GM18909 (cell line): ENCODE results near the gene PSKH1.
A peak's percentile ranks its signal among the peaks of the same experiment; 100 is the strongest.

Source experiments
- ATAC-seq: cut with Tn5 transposase; IDR thresholded peaks from one replicate; pipeline ENCODE4 v1.9.1; 2021; ENCODE audit warnings: mild to moderate bottlenecking; ENCODE audit not compliant: unreplicated experiment, poor library complexity

PSKH1 gene

GRCh38 chr16:67864594-67864993 lies 28.5 kb upstream of the PSKH1 start:
- ATAC-seq: no peak

DNA sequence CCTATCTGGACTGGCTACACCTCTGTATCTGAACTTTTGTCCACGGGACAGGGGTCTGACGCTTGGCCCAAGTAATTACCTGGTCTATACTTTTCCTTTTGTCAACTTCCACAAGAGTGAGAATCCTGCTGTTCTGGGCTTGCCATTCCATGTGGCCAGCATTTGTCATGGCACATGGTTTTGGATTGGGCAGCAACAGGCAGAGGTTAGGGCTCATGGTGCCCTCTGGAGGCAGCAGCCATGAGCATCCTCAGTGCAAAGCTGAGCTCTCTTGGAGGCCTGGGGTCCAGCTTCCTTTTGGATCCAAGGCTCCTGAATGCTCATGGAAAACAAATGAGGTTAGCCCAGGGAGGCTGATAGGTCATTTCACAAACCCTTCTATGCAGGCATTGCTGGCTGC lies 27.7 kb upstream of the PSKH1 start:
- ATAC-seq: no peak

GRCh38 chr16:67868290-67868689 lies 24.8 kb upstream of the PSKH1 start:
- ATAC-seq: no peak

GRCh38 chr16:67869653-67870052 lies 23.4 kb upstream of the PSKH1 start:
- no peak for ATAC-seq

DNA sequence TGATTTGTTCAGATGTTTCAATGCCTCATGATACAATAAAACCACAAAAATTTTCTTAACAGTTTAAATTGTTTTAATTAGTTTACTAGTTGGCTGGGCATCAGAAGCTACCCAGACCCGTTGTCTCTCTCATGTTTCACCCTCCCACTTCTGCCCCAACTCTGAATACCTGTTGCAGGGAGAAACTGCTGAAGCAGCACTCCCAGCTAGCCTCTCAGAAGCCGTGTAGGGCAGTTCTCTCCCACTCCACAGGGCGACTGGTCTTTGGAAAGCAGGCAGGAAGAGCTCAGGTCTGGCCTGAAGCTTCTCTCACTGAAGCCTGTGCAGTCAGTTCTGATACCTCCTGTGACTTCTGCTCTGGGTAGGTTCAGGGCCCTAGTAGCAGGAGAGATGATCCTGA lies 21.8 kb upstream of the PSKH1 start:
- no peak for ATAC-seq

DNA sequence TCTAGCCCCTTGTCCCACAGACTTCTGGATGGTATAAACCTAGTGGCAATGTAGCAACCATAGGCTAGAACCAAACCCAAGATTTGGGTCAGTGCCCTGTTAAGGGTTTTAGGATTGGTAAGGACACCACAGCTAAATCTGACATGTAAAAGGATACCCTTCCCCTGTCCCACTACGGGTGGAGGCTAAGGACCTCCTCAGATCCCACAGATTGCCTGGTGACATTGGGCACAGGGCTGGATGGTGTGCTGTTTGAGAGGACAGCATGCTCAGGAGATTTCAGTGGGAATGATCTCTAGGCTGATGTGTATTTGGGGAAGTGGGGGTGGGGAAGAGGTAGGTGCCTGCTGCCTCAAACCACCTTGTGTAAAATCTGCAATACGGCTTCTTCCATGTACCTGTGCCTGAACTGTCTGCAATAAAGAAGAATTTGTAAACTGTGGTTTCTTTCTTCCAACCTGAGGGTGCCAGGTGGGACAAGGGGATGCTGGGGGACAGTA lies 20.9 kb upstream of the PSKH1 start:
- no peak for ATAC-seq

DNA sequence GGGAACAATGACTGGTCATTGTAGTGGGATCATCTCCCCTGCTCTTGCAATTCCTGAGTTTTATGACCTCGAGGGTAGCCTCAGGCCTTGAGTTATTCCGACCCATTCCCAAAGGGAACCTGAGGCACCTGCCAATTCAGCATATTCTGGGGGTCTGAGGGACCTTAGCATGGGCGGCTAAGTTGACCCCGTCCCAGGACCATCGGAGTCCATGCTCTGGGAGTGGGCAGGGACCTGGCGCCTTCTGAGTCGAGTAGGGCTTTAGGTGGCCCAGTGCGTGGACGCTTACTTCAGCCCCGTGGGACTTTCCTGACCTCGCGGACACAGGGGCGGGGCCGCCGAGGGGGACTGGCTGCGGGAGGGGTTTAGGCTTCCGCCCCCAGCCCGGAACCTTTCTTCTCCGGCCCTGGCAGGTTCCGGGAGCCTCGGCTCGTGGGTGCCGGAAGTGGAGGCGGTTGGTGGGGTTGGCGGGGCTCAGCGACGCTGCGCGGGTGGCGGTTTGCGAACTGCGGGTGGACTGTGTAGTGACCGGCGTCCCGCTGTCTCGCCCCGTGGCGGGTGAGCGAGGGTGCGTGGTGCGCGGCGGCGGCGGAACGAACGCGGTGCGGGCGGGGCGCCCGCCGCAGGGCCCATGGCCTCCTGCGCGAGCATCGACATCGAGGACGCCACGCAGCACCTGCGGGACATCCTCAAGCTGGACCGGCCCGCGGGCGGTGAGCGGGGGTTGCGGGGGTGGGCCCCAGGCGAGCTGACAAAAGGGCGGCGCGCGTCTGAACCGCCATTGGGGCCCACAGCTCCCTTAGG lies 20.2 kb upstream of the PSKH1 start, which contains the start of gene EDC4:
Gene EDC4, plus strand, starts transcription at position 422 of the 804 bp plus-strand sequence. Its CDS starts 210 bp downstream, at position 632.
- peak; percentile 81 for ATAC-seq

DNA sequence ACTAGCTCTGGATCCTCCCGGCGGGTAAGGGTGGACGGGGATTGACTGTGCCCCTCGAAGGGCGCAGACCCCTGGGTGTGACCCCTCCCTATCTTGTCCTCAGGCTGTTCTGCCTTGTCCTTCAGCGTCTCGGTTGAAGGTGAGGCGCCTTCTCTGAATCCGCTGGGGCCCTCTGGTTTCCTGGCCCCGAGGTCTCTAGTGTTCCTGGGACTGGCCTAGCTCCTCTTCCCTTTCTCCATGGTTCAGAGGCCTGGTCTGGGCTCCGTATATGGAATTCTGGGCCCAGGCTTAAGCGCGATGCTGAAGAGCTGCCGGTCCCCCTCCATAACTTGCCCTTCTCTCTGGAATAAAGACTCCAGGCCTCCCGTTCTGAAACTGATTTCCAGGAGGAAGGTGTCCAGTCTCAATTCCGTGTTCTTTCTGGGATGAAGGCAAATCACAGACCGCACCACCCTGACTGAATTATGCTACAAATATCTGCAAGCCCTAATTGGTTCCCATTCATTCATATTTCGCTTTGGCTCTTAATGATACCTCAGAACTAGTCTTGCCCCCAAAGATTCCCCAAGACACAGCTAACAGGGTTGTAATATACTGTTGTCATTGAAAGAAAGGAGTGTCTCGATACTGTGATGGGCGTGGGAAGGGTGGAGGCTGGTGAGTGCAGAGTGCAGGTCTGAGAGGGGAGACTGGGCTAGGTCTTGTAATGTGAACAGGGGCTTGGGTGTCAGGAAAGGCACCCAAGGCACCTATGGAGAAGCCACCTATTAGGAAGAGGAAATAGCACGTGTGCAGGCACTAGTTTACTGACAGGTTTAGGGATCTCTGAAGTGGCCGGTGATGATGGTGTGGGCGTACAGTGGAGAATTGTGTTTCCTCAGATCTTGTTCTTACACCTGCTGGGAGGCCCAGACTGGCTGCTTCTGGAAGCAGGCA lies 19.4 kb upstream of the PSKH1 start:
- ATAC-seq: peak; percentile 15

DNA sequence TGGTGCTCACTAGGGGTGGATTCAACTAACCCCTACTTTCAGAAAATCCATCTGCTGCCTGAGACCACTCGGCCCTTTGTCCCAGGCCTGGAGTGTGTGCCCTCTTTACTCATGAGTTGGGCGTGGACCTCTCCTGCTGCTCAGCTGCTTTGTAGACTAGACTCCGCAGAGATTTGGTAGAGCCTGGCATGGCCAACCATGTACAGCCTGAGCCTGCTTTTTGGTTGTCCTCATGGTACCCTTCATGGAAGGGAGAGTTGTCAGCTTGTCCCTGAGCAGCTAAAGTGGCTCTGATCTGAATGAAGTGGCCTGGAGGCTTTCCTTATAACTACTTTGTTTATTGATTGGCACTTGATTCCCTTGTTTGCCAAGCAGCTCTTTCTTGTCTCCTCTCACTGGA lies 18.7 kb upstream of the PSKH1 start:
- ATAC-seq: no peak

DNA sequence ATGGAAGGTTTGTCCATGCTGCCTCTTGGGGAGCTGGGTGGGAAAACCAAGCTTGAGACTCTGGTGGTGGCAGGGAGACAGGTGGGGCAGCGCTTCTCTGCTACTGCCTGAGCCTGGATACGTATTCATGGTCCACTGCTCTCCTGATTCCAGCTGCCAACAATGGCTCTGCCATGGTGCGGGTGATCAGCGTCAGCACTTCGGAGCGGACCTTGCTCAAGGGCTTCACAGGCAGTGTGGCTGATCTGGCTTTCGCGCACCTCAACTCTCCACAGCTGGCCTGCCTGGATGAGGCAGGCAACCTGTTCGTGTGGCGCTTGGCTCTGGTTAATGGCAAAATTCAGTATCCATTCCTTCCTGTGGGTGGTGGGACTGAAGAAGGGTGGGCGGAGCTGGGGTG lies 16.0 kb upstream of the PSKH1 start:
- ATAC-seq: no peak

- no peak for ATAC-seq
These were observed 14.8 kb upstream of the PSKH1 start for GRCh38 chr16:67878232-67878631.

GRCh38 chr16:67878846-67879245 lies 14.2 kb upstream of the PSKH1 start:
- no peak for ATAC-seq

DNA sequence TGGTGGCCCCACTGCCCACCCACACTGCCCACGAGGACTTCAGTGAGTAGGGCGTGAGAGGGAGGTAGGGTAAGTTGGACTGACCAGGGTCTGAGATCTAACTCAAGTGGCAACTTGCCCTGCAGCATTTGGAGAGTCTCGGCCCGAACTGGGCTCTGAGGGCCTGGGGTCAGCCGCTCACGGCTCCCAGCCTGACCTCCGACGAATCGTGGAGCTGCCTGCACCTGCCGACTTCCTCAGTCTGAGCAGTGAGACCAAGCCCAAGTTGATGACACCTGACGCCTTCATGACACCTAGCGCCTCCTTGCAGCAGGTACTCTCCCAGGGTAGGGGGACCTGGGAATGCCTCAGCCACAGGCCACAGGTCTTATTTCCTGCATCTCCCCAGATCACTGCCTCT lies 13.6 kb upstream of the PSKH1 start:
- no peak for ATAC-seq

DNA sequence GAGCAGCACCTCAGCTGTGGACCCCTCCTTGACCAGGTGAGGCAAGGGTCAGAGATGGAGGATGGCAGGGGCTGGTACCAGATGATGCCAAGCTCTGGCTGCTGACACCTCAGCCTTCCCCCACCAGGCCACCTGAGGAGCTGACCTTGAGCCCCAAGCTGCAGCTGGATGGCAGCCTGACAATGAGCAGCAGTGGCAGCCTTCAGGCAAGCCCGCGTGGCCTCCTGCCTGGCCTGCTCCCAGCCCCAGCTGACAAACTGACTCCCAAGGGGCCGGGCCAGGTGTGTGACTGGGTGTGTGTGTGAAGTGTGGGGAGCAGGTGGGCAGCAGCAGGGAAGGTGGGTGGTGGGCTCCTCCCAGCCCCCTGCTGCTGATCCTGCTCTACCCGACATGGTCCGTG lies 13.1 kb upstream of the PSKH1 start:
- no peak for ATAC-seq

DNA sequence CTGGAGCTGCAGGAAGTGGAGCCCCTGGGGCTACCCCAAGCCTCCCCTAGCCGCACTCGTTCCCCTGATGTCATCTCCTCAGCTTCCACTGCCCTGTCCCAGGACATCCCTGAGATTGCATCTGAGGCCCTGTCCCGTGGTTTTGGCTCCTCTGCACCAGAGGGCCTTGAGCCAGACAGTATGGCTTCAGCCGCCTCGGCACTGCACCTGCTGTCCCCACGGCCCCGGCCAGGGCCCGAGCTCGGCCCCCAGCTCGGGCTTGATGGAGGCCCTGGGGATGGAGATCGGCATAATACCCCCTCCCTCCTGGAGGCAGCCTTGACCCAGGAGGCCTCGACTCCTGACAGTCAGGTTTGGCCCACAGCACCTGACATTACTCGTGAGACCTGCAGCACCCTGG lies 12.5 kb upstream of the PSKH1 start:
- no peak for ATAC-seq

DNA sequence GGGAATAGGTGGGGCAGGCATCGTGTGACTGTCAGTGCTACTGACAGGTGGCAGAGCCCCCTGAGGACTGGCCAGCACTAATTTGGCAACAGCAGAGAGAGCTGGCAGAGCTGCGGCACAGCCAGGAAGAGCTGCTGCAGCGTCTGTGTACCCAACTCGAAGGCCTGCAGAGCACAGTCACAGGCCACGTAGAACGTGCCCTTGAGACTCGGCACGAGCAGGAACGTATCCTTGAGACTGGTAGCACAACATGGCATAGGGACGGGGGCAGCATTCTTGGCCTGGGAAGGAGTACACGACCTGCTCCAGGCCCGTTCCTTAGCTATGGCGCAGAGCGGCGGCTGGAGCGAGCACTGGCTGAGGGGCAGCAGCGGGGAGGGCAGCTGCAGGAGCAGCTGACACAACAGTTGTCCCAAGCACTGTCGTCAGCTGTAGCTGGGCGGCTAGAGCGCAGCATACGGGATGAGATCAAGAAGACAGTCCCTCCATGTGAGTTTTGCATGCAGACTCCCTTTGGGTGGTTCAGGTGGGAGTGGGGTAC lies 11.4 kb upstream of the PSKH1 start:
- no peak for ATAC-seq

GRCh38 chr16:67882374-67883145 lies 10.5 kb upstream of the PSKH1 start:
- ATAC-seq: no peak

- ATAC-seq: no peak
These were observed 9.7 kb upstream of the PSKH1 start for GRCh38 chr16:67883146-67883871.

GRCh38 chr16:67883872-67884261 lies 9.2 kb upstream of the PSKH1 start:
- ATAC-seq: no peak
